AG04449 (cell line): ENCODE data around the gene URB2.

Experiments
- CTCF ChIA-PET: fragments of 350-600 bp; formaldehyde crosslinking; extraction: SDS; loops from one replicate; lab custom pipeline; 2021; ENCODE audit warnings: antibody characterized with exemption; lab: Yijun Ruan, JAX
- POLR2A ChIA-PET: fragments of 400-600, 350-600 bp; formaldehyde crosslinking; extraction: SDS; loops from one replicate; lab custom pipeline; 2020; ENCODE audit warnings: antibody characterized with exemption, inconsistent platforms; lab: Yijun Ruan, JAX
- DNase-seq: peaks from one replicate; pipeline ENCODE4 v3.0.0-alpha.2; 2010; ENCODE audit warnings: low read depth, low spot score
- H3K4me3 ChIP-seq: 2 replicates; pipeline ENCODE4 v1.5.1; 2011; ENCODE audit warnings: low read depth, mild to moderate bottlenecking, control low read depth, low read length
- CTCF ChIP-seq: IDR thresholded peaks from one replicate; pipeline ENCODE4 v1.5.1; 2011; ENCODE audit warnings: mild to moderate bottlenecking, moderate library complexity, low read length, control low read depth, inconsistent platforms; ENCODE audit not compliant: insufficient read depth; ENCODE audit errors: missing control alignments

URB2 gene

GRCh38 chr1:229657993-229658755 lies 32.1 kb downstream of the URB2 start:
- no peak overlapping the region for H3K4me3 ChIP-seq
- ChIA-PET POLR2A (no interaction called here), CTCF (interaction anchor here (0.8 to 5.8 kb wide), 4 partner anchors 14 to 654 kb away, joined by 3 to 24 read pairs (median 4); no protein-coding TSS in a partner anchor)
- no peak for TF ChIP-seq CTCF
- DNase-seq: no peak

GRCh38 chr1:229661022-229661877 lies 35.2 kb downstream of the URB2 start:
- H3K4me3 ChIP-seq: no peak overlapping the region
- TF ChIP-seq CTCF: peak; percentile 95
- CTCF ChIA-PET: interaction anchor here (0.7 to 5.8 kb wide), 31 partner anchors 10 to 653 kb away, joined by 3 to 24 read pairs (median 5); no protein-coding TSS in a partner anchor
- POLR2A ChIA-PET: no interaction called here
- peak; percentile 17 for DNase-seq

- H3K4me3 ChIP-seq: no peak overlapping the region
- no peak for TF ChIP-seq CTCF
- ChIA-PET POLR2A (no interaction called here), CTCF (interaction anchor here (0.9 to 5.8 kb wide), 21 partner anchors 10 to 653 kb away, joined by 3 to 24 read pairs (median 6); no protein-coding TSS in a partner anchor)
- DNase-seq: no peak
Measured at GRCh38 chr1:229661897-229662296, 35.9 kb downstream of the URB2 start.

- no peak overlapping the region for H3K4me3 ChIP-seq
- no peak for TF ChIP-seq CTCF
- ChIA-PET CTCF (interaction anchor here (0.7 to 5.8 kb wide), 5 partner anchors 8 to 647 kb away, joined by 3 to 24 read pairs (median 3); no protein-coding TSS in a partner anchor), POLR2A (no interaction called here)
- DNase-seq: no peak
Measured at GRCh38 chr1:229664133-229664689, 38.2 kb downstream of the URB2 start.

GRCh38 chr1:229665912-229666558 lies 40.0 kb downstream of the URB2 start:
- ChIA-PET POLR2A (interaction anchor here (0.6 kb wide), 1 partner anchor 53 kb away, joined by 4 read pairs; no protein-coding TSS in a partner anchor), CTCF (no interaction called here)
- no peak for TF ChIP-seq CTCF
- H3K4me3 ChIP-seq: no peak overlapping the region
- no peak for DNase-seq
